ENCODE data around the gene AUTS2.

Gene AUTS2

GRCh38 chr7:69893906-69894305, 295.6 kb downstream of the AUTS2 start:
- no peak overlapping the region for H3K4me3 ChIP-seq
- no peak overlapping the region for H3K27ac ChIP-seq

GRCh38 chr7:69895446-69895845, 297.2 kb downstream of the AUTS2 start:
- no peak overlapping the region for H3K27ac ChIP-seq
- H3K4me3 ChIP-seq = no peak overlapping the region

DNA sequence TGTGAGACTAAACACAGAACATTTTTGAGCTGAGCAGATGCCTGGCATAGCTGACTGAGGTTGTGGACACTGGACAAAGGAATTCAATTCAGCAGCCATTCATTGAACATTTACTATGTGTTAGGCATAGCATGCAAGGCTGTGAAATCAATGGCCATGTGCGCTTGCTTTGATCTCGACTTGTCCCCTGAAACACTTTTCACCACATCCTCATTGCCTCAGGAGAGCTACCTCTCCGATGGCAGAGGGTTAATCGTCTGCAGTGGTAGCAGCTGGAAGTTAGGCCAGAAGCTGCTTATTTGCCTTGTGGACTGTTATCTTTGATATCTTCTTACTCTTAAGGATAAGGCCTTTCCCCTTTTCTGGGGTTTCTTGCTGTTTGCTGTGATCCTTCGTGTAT, 297.8 kb downstream of the AUTS2 start:
- Histone ChIP-seq H3K4me3 (no peak overlapping the region), H3K27ac (no peak overlapping the region)

GRCh38 chr7:69898189-69898588, 299.9 kb downstream of the AUTS2 start:
- Histone ChIP-seq H3K4me3 (no peak overlapping the region), H3K27ac (no peak overlapping the region)

DNA sequence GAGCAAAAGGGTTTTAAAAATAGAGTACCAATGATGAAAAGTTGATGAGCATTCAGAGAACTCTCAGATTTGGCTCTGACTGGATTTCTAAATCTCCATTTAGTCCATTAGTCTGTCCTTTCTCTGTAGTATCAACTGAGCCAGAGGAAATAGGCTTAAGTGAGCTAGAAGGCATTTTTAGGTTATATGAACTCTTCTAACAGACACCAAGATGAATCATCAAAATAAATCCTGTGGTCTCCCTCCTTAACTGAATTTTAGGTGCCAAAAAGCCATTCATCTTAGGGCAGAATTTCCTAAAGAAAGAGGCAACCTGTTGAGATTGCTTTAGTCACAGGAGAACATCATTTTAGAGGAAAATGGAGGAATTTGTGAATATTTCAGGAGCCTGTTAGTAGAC, 305.1 kb downstream of the AUTS2 start:
- Histone ChIP-seq H3K27ac (no peak overlapping the region), H3K4me3 (no peak overlapping the region)

DNA sequence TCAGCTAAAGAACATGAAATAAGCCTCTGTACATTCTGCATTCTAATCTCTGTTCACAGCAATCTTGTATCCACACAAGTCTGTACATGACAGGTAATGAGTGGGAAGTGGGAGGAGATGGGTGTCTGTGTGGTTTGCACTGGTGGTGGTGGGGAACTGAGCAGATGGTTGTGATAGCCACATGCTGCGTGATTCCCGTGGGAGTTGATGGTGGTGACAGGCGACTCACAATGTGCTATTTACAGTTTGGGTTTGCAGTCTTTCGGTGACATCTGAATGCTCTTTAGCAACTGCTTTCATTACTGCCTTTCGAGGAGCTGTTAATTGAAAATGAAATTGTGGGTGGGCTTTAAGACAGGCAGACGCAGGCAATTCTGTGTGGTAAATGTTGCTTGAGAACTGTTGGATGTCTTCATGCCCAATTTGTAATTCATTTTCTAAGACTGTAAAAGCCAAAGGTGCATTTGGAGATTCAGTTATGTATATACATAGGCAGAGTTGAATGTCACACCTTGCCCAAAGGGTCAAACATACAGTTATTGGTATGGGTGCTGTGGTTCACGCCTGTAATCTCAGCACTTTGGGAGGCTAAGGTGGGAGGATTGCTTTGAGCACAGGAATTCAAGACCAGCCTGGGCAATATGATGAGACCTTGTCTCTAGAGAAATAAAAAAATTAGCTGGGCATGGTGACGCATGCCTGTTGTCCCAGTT, 308.2 kb downstream of the AUTS2 start:
- no peak overlapping the region for H3K4me3 ChIP-seq

DNA sequence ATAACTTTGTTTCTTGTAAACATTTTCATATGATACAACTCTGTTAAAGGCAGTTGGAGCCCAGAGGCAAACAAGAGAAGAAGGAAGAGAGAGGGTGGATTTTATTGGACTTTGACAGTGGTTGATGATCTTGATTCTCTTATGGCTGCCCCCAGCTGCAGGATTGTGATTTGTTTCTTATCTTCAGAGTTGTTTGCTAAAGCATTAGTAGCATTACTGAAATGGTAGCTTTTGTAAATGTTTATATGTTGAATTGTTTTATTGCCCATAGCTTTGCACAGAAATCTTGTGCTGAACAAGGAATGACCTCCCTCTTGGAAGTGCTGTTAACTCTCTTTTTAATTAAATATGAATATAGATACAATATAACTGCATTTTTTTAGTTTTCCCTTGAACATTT, 309.4 kb downstream of the AUTS2 start:
- H3K27ac ChIP-seq = no peak overlapping the region
- H3K4me3 ChIP-seq = no peak overlapping the region

More for the DNA sequence above, 308.2 kb downstream of the AUTS2 start:
- no peak overlapping the region for H3K27ac ChIP-seq

GRCh38 chr7:69908454-69908853, 310.2 kb downstream of the AUTS2 start:
- Histone ChIP-seq H3K27ac (no peak overlapping the region), H3K4me3 (no peak overlapping the region)

DNA sequence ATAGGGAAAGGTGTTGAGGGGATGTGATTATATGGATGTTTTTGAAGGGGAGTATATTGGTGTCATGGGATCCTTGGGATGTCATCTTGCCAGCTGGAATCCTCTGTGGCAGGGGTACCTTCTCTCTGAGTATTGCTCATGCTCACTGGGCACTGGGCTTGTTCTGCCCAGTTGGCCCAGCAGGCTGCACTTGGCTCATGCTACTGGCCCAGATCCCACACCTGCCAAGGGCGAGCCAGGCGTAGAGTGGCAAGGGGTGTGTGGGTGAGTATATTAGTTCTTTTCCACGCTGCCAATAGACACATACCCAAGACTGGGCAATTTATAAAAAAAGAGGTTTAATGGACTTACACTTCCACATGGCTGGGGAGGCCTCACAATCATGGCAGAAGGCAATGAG, 311.9 kb downstream of the AUTS2 start:
- Histone ChIP-seq H3K27ac (no peak overlapping the region), H3K4me3 (no peak overlapping the region)

GRCh38 chr7:69911337-69911736, 313.1 kb downstream of the AUTS2 start:
- Histone ChIP-seq H3K4me3 (no peak overlapping the region), H3K27ac (no peak overlapping the region)

GRCh38 chr7:69912141-69912540, 313.9 kb downstream of the AUTS2 start:
- Histone ChIP-seq H3K27ac (no peak overlapping the region), H3K4me3 (no peak overlapping the region)

DNA sequence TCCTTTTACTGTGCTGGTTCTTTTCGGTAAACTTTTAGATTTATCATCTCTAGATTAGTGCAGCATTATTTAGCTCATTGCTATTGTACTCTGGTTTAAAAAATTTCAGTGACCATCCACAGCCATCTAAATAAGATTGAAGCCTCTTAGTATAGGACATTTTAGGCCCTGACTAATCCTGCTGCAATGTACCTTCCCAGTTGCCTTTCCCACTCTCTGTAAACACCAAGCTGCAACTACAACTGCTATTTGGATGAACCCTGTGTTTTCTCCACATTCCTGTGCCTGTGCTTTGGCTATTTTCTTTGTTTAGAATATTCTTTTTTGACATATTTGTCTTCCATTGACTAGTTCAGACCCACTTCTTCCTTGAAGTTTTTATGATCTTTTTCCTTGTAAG, 314.6 kb downstream of the AUTS2 start:
- Histone ChIP-seq H3K4me3 (no peak overlapping the region), H3K27ac (no peak overlapping the region)

- Histone ChIP-seq H3K27ac (no peak overlapping the region), H3K4me3 (no peak overlapping the region)
Observed at GRCh38 chr7:69919426-69920111, 321.3 kb downstream of the AUTS2 start.

DNA sequence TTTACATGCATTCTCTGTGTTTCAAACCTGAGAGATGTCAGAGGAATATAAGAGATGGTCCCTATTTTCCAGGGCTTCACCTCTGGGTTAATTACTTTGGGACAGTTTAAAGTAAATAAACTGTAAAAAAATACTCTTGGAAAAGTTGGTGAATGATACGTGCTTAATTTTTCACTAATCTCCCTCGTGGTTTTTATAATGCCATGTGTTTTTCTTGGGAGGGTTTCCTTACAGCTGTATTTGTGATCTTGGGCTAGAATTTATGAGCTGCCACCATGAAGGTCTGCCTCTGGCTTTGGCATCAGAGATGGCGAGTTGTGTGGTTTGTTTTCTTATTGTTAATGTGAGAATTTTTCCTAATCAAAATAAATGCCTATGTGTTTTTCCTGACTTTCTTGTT, 322.5 kb downstream of the AUTS2 start:
- Histone ChIP-seq H3K4me3 (no peak overlapping the region), H3K27ac (no peak overlapping the region)

DNA sequence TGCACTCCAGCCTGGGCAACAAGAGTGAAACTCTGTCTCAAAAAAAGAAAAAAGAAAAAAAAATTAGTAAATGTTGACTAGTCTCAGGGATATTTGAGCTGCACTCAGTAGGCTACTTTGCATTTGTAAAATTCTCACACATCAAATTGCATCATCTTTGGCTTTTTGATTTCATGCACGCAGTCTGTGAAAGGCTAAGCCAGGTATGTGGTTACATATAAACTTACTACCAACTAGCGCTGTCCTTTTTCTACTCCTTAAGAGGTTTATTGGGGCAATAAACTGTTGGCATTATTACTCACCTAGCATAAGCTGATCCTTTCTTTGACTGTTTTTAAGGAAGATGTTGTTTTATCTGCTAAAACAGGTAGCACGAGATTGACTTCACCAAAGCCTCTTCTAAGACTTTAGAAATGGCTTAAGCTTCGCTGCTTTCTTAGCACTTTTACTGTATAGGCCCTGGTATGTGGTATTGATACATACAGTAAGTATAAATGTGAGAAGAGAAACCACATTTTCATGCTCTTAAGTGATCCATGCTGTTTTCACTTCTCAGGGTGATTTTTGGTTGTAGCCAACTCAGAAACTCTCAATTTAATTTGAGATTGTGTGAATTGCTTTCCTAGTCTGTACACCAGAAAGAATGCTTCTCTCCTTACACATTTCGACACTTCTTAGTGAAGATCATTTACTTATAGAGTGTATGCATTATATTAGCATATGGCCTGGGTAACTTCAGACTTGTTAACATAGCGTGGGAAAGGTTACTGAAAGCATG, 323.9 kb downstream of the AUTS2 start:
- Histone ChIP-seq H3K4me3 (no peak overlapping the region), H3K27ac (no peak overlapping the region)

DNA sequence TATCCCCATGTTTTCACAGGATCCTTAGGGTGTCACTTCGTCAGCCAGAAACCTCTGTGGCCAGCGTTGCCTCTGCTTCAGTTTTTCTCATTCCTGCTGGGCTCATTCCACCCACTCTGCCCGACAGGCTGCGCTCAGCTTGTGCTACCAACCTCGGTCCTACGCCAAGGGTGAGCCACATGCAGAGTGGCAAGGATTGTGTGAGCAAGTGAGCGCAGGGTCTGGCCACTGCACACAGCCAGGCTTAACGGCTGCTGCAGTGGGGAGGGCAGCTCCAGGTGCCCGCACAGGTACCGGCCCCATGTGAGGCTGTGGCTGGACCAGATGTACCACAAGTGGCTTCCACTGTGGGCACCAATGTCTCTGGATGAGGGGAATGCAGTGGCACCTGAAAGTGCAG, 329.2 kb downstream of the AUTS2 start:
- Histone ChIP-seq H3K27ac (no peak overlapping the region), H3K4me3 (no peak overlapping the region)

GRCh38 chr7:69928621-69929020, 330.3 kb downstream of the AUTS2 start:
- H3K4me3 ChIP-seq = no peak overlapping the region

DNA sequence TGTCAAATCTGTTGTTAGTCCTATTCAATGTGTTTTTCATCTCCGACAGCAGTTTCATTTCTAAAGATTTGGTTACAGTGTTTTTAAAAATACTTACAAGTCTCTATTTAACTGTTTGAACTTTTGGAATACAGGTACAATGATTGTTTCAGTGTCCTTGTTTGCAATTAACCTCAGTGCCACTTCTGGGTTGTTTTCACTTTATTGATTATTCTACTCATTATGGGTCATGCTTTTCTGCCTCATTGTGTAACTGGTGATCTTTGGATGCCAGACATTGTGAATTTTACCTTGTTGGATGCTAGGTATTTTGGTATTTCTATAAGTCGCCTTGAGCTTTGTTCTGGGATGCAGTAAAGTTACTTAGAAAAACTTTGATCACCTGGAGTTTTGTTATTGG, 331.3 kb downstream of the AUTS2 start:
- Histone ChIP-seq H3K4me3 (no peak overlapping the region), H3K27ac (no peak overlapping the region)

More at GRCh38 chr7:69928621-69929020, 330.3 kb downstream of the AUTS2 start:
- H3K27ac ChIP-seq = no peak overlapping the region

DNA sequence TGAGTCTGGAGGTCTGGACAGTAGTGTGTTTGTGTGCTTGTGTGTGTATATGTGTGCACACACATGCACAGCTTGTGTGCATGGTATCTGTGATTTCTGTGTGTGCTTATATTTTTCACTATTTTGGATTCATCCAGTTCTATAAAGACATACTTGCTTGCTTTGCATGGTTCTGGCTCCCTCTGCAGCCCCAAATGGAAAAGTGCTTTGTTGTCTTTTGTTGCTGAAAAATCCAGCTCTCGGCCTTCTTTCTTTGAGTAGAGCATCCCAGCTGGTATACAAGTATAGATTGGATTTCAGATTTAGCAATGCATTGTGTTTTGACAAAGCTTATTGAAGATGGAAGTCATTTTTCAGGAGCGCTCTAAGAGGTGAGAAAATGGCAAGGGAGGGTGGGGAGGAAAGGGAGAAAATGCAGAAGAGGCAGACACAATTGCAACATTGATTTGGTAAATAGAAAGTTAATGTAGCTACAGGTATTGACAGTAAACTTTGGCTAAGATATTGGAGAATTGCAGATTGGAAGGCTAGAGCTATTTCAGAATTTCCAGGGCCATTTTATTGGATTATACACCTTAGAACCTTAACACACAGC, 333.9 kb downstream of the AUTS2 start:
- H3K4me3 ChIP-seq = no peak overlapping the region
- no peak overlapping the region for H3K27ac ChIP-seq

DNA sequence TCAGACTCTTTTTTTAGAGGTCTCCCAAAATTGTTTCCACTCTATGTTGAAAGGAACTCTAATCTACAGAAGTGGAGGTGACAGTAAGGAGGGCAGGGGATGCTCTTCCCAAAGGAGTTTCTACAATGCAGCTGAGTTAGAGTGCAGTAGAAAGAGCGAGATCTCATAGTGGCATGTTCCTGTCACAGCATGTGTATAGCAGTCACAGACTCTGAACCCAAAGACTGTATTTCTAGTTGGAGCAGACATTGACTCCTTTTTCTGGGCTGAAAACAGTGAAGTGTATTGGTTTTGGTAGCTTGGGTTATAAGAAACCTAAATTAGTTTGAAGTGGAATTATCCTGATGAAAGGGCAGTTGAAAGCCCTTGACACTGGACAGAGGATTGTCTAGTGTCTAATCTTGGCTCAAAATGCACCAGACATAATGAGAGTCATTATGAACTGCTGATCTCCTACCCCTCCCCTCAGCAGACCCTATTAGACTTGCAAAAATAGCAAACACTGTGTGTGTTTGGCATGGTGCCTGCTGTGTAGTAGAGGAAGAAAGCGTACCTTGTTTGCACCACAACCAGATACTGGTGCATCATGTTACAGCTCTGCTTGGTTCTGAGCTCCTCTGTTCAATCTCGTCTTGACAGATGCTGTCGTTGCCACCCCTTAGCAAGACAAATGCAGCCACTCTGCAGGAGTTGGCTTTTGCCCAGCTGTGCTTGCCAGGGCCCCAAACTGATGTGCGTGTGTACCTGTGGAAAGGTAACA, 336.0 kb downstream of the AUTS2 start:
- H3K4me3 ChIP-seq = no peak overlapping the region
- H3K27ac ChIP-seq = no peak overlapping the region
